OCI-LY1 (cell line): ENCODE data around the gene COG2.

Source experiments
- H2AFZ ChIP-seq: fragments of 200-600 bp; sonication (generic), shearing (Covaris generic); 2 replicates; pipeline ENCODE4 v1.6.0; 2014; ENCODE audit warnings: antibody characterized with exemption, mild to moderate bottlenecking, low read length
- H3F3A ChIP-seq: fragments of 200-600 bp; sonication (generic), shearing (Covaris generic); 2 replicates; pipeline ENCODE4 v1.6.0; 2014; ENCODE audit warnings: mild to moderate bottlenecking, antibody characterized with exemption, low read length, moderate library complexity; ENCODE audit not compliant: insufficient read depth
- H3K27ac ChIP-seq: fragments of 200-600 bp; sonication (generic); 2 replicates; pipeline ENCODE4 v1.5.1; 2014; ENCODE audit warnings: low read length, mixed run types, mild to moderate bottlenecking, low read depth; ENCODE audit not compliant: poor library complexity, severe bottlenecking
- H3K27me3 ChIP-seq: fragments of 200-600 bp; sonication (generic); 2 replicates; pipeline ENCODE4 v1.6.0; 2014; ENCODE audit warnings: antibody characterized with exemption, mild to moderate bottlenecking, low read length, moderate library complexity; ENCODE audit not compliant: insufficient read depth
- H3K36me3 ChIP-seq: fragments of 200-600 bp; sonication (generic); 2 replicates; pipeline ENCODE4 v1.6.1; 2014; ENCODE audit warnings: mild to moderate bottlenecking, antibody characterized with exemption, low read length, moderate library complexity, mixed read lengths; ENCODE audit not compliant: insufficient read depth
- H3K4me1 ChIP-seq: fragments of 200-600 bp; sonication (generic); 2 replicates; pipeline ENCODE4 v1.5.1; 2014; ENCODE audit warnings: mild to moderate bottlenecking, low read length, moderate library complexity; ENCODE audit not compliant: insufficient read depth, severe bottlenecking
- H3K4me2 ChIP-seq: fragments of 200-600 bp; sonication (generic), shearing (Covaris generic); 2 replicates; pipeline ENCODE4 v1.6.1; 2014; ENCODE audit warnings: low read length
- H3K4me3 ChIP-seq: fragments of 200-600 bp; sonication (generic); 2 replicates; pipeline ENCODE4 v1.5.1; 2014; ENCODE audit warnings: low read length, low read depth, mild to moderate bottlenecking, mixed read lengths; ENCODE audit not compliant: poor library complexity, severe bottlenecking
- H3K79me2 ChIP-seq: fragments of 200-600 bp; shearing (Covaris generic); 2 replicates; pipeline ENCODE4 v1.6.1; 2016; ENCODE audit warnings: mixed run types, low read length, mixed read lengths; ENCODE audit not compliant: insufficient read depth
- H3K9ac ChIP-seq: fragments of 200-600 bp; sonication (generic), shearing (Covaris generic); 2 replicates; pipeline ENCODE4 v1.6.1; 2014; ENCODE audit warnings: mild to moderate bottlenecking, low read length, mixed read lengths
- H3K9me2 ChIP-seq: fragments of 200-600 bp; sonication (generic), shearing (Covaris generic); 2 replicates; pipeline ENCODE4 v1.6.1; 2014; ENCODE audit warnings: low read depth, mild to moderate bottlenecking, low read length, mixed read lengths
- H3K9me3 ChIP-seq: fragments of 200-600 bp; shearing (Covaris generic); 2 replicates; pipeline ENCODE4 v1.6.1; 2014; ENCODE audit warnings: low read length, mixed read lengths
- H4K20me1 ChIP-seq: fragments of 200-600 bp; sonication (generic), shearing (Covaris generic); 2 replicates; pipeline ENCODE4 v1.6.0; 2016; ENCODE audit warnings: mild to moderate bottlenecking, low read length; ENCODE audit not compliant: insufficient read depth
- CTCF ChIP-seq: fragments of 200-600 bp; sonication (generic), shearing (Covaris generic); IDR thresholded peaks from 2 replicates; pipeline ENCODE4 v1.5.1; 2017; ENCODE audit warnings: mild to moderate bottlenecking, antibody characterized with exemption, low read length, moderate library complexity, mixed read lengths
- EZH2 ChIP-seq: fragments of 200-600 bp; sonication (generic), shearing (Covaris generic); IDR thresholded peaks from 2 replicates; pipeline ENCODE4 v1.8.0; 2017; ENCODE audit warnings: borderline replicate concordance, mixed run types, mild to moderate bottlenecking, antibody characterized with exemption, low read length, moderate library complexity, mixed read lengths

COG2 gene

GRCh38 chr1:230621324-230622030 is 20.8 kb upstream of the COG2 start:
- no peak for TF ChIP-seq EZH2
- no peak for TF ChIP-seq CTCF
- Histone ChIP-seq H3K27ac (no peak overlapping the region), H3K9me3 (no peaks in the 10 kb centered on the region), H3K36me3 (no peaks in the 10 kb centered on the region), H3F3A (no peaks in the 10 kb centered on the region), H3K79me2 (no peaks in the 10 kb centered on the region), H4K20me1 (no peaks in the 10 kb centered on the region), H3K9ac (no peak overlapping the region), H2AFZ (no peak overlapping the region), H3K4me1 (no peaks in the 10 kb centered on the region), H3K9me2 (no peaks in the 10 kb centered on the region), H3K27me3 (no peaks in the 10 kb centered on the region), H3K4me3 (no peak overlapping the region), H3K4me2 (no peak overlapping the region)

- no peak for TF ChIP-seq CTCF
- TF ChIP-seq EZH2: no peak
- Histone ChIP-seq H3K9ac (no peak overlapping the region), H3F3A (no peaks in the 10 kb centered on the region), H3K4me3 (no peak overlapping the region), H3K27ac (no peak overlapping the region), H3K4me2 (no peak overlapping the region), H3K4me1 (no peaks in the 10 kb centered on the region), H3K27me3 (no peaks in the 10 kb centered on the region), H3K36me3 (no peaks in the 10 kb centered on the region), H3K79me2 (no peaks in the 10 kb centered on the region), H2AFZ (no peak overlapping the region), H3K9me2 (no peaks in the 10 kb centered on the region), H3K9me3 (no peaks in the 10 kb centered on the region), H4K20me1 (no peaks in the 10 kb centered on the region)
Measured at GRCh38 chr1:230622151-230622550, 20.1 kb upstream of the COG2 start.

- no peak overlapping the region for H2AFZ ChIP-seq
- no peak overlapping the region for H3K27ac ChIP-seq
- H3K4me2 ChIP-seq: no peak overlapping the region
- H3F3A ChIP-seq: no peaks in the 10 kb centered on the region
- no peaks in the 10 kb centered on the region for H3K36me3 ChIP-seq
- no peak overlapping the region for H3K9ac ChIP-seq
- no peaks in the 10 kb centered on the region for H3K79me2 ChIP-seq
- H3K4me1 ChIP-seq: no peaks in the 10 kb centered on the region
- no peaks in the 10 kb centered on the region for H3K27me3 ChIP-seq
- H3K9me2 ChIP-seq: no peaks in the 10 kb centered on the region
- TF ChIP-seq CTCF (no peak), EZH2 (no peak)
- H3K9me3 ChIP-seq: no peaks in the 10 kb centered on the region
- H4K20me1 ChIP-seq: no peaks in the 10 kb centered on the region
- H3K4me3 ChIP-seq: no peak overlapping the region
Measured at GRCh38 chr1:230624097-230624713, 18.1 kb upstream of the COG2 start.
